Measurements from ENCODE around the gene HOXD11. TPM values are rescaled to one million over a fixed set of nuclear protein-coding genes. Genes with fewer than 3 reads are reported as not detected.

The HOXD11 gene
- total RNA-seq, 1 donor from 2014 or later = not detected

GRCh38 chr2:176080540-176081375 lies 26.3 kb upstream of the HOXD11 start:
- Histone ChIP-seq H3K27ac (no peak overlapping the region), H3K36me3 (no peaks in the 10 kb centered on the region), H3K27me3 (peaks cover 97% of the 10 kb centered on the region), H3K9me3 (no peaks in the 10 kb centered on the region), H3K4me1 (no peaks in the 10 kb centered on the region), H3K4me3 (no peak overlapping the region)
- no peak for DNase-seq
- no peak for ATAC-seq
- TF ChIP-seq, protein P1, sequence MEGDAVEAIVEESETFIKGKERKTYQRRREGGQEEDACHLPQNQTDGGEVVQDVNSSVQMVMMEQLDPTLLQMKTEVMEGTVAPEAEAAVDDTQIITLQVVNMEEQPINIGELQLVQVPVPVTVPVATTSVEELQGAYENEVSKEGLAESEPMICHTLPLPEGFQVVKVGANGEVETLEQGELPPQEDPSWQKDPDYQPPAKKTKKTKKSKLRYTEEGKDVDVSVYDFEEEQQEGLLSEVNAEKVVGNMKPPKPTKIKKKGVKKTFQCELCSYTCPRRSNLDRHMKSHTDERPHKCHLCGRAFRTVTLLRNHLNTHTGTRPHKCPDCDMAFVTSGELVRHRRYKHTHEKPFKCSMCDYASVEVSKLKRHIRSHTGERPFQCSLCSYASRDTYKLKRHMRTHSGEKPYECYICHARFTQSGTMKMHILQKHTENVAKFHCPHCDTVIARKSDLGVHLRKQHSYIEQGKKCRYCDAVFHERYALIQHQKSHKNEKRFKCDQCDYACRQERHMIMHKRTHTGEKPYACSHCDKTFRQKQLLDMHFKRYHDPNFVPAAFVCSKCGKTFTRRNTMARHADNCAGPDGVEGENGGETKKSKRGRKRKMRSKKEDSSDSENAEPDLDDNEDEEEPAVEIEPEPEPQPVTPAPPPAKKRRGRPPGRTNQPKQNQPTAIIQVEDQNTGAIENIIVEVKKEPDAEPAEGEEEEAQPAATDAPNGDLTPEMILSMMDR (IDR thresholded peaks at IDR 0.05) = no peak
- intact Hi-C loops (cut with DNase I) = no loop called here

DNA sequence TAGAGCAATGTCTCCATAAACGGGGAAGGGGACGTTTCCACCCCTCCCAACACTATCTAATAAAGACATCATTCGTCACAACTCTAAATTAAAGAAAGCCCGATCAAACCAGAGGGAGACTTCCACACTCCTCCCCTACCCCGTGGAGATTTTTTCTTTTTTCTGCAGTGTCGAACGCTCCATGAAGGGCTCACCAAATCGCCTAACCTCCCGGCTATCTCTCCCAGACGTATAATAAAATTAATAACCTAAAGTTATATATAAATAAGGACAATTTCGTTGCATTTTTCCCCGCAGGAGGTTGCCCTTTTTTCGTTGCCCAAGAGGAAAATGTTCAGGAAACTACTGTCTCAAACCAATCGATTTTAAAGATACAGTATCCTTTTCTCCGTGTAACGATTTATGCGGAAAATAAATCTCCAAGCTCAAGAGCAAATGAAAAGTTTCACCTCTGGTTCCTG lies 25.7 kb upstream of the HOXD11 start:
- DNase-seq = no peak

GRCh38 chr2:176081837-176082524 lies 25.1 kb upstream of the HOXD11 start:
- Histone ChIP-seq H3K27me3 (peaks cover 97% of the 10 kb centered on the region), H3K27ac (no peak overlapping the region)
- TF ChIP-seq, protein P1 (IDR thresholded peaks at IDR 0.05) = no peak

More for the DNA sequence above, 25.7 kb upstream of the HOXD11 start:
- Histone ChIP-seq H3K4me1 (no peaks in the 10 kb centered on the region), H3K4me3 (no peak overlapping the region), H3K9me3 (no peaks in the 10 kb centered on the region), H3K27me3 (peaks cover 97% of the 10 kb centered on the region), H3K36me3 (no peaks in the 10 kb centered on the region), H3K27ac (no peak overlapping the region)
- intact Hi-C loops (cut with DNase I) = no loop called here
- no peak for ATAC-seq
- TF ChIP-seq, protein P1 (IDR thresholded peaks at IDR 0.05) = no peak

GRCh38 chr2:176082525-176082823 lies 24.6 kb upstream of the HOXD11 start:
- no peak for DNase-seq
- Histone ChIP-seq H3K4me3 (no peak overlapping the region), H3K9me3 (no peaks in the 10 kb centered on the region), H3K27ac (no peak overlapping the region), H3K36me3 (no peaks in the 10 kb centered on the region), H3K4me1 (no peaks in the 10 kb centered on the region), H3K27me3 (peaks cover 97% of the 10 kb centered on the region)
- TF ChIP-seq, protein P1 (IDR thresholded peaks at IDR 0.05) = no peak
- ATAC-seq = no peak
- intact Hi-C loops (cut with DNase I) = no loop called here

More at GRCh38 chr2:176081837-176082524, 25.1 kb upstream of the HOXD11 start:
- ATAC-seq (no peak), DNase-seq (no peak)
- Histone ChIP-seq H3K9me3 (no peaks in the 10 kb centered on the region), H3K4me3 (no peak overlapping the region), H3K4me1 (no peaks in the 10 kb centered on the region), H3K36me3 (no peaks in the 10 kb centered on the region)
- intact Hi-C loops (cut with DNase I) = no loop called here

- intact Hi-C loops (cut with DNase I) = no loop called here
- DNase-seq (no peak), ATAC-seq (no peak)
- no peaks in the 10 kb centered on the region for H3K36me3 ChIP-seq
- TF ChIP-seq, protein P1 (IDR thresholded peaks at IDR 0.05) = no peak
- no peak overlapping the region for H3K4me3 ChIP-seq
- H3K27ac ChIP-seq = no peak overlapping the region
- peaks cover 4% of the 10 kb centered on the region for H3K4me1 ChIP-seq
- no peaks in the 10 kb centered on the region for H3K9me3 ChIP-seq
- H3K27me3 ChIP-seq = peaks cover 97% of the 10 kb centered on the region
These were observed 24.0 kb upstream of the HOXD11 start for GRCh38 chr2:176082824-176083751.

Data from upper lobe of right lung (tissue), 1 donor.